Keratinocyte (primary cell): ENCODE measurements around the gene CXXC5. TPM values are rescaled to one million over a fixed set of nuclear protein-coding genes. Genes with fewer than 3 reads are reported as not detected.
A peak's percentile ranks its signal among the peaks of the same experiment; 100 is the strongest.

Experiments used
- DNase-seq: peaks from one replicate; pipeline ENCODE4 v3.0.0-alpha.2; 2011; ENCODE audit warnings: low read depth, missing footprints, low spot score
- FAIRE-seq: peaks from 2 replicates; lab custom pipeline; 2011; peaks lifted over from hg19 to GRCh38; lab: Jason Lieb, UNC
- H2AFZ ChIP-seq: 2 replicates; pipeline ENCODE4 v1.6.0; 2012; ENCODE audit warnings: low read length, control low read depth, inconsistent platforms; ENCODE audit not compliant: control insufficient read depth
- H3K27ac ChIP-seq: 2 replicates; pipeline ENCODE4 v1.5.1; 2011; ENCODE audit warnings: low read length; ENCODE audit not compliant: control insufficient read depth, insufficient read depth
- H3K27me3 ChIP-seq: 3 replicates; pipeline ENCODE4 v1.6.0; 2011; ENCODE audit warnings: low read length; ENCODE audit not compliant: control insufficient read depth, insufficient read depth; ENCODE audit errors: extremely low read depth
- H3K36me3 ChIP-seq, 2 experiments: 2 replicates in 1 of 2; 3 replicates in 1 of 2; pipeline ENCODE4 v1.5.1; 2011; ENCODE audit warnings: low read length in 2 of 2, mild to moderate bottlenecking in 1 of 2; ENCODE audit not compliant: control insufficient read depth in 2 of 2, insufficient read depth in 2 of 2; ENCODE audit errors: extremely low read depth in 1 of 2
- H3K4me1 ChIP-seq: 3 replicates; pipeline ENCODE4 v1.5.1; 2011; ENCODE audit warnings: low read length; ENCODE audit not compliant: control insufficient read depth, insufficient read depth; ENCODE audit errors: extremely low read depth
- H3K4me2 ChIP-seq: 3 replicates; pipeline ENCODE4 v1.6.0; 2011; ENCODE audit warnings: low read depth, low read length; ENCODE audit not compliant: control insufficient read depth, insufficient read depth; ENCODE audit errors: extremely low read depth
- H3K4me3 ChIP-seq, 3 experiments: fragments of 200-600 bp in 1 of 3; sonication (generic) in 1 of 3; 2 replicates in 2 of 3; 3 replicates in 1 of 3; pipeline ENCODE4 v1.5.1; 2011 to 2016; ENCODE audit warnings: low read length in 3 of 3, mild to moderate bottlenecking in 3 of 3, control low read depth in 2 of 3, inconsistent platforms in 1 of 3, low read depth in 1 of 3, mixed read lengths in 1 of 3, mixed run types in 1 of 3, moderate library complexity in 1 of 3; ENCODE audit not compliant: control insufficient read depth in 2 of 3, insufficient read depth in 2 of 3; ENCODE audit errors: extremely low read depth in 1 of 3
- H3K79me2 ChIP-seq: 2 replicates; pipeline ENCODE4 v1.6.0; 2012; ENCODE audit warnings: low read length; ENCODE audit not compliant: control insufficient read depth, insufficient read depth
- H3K9ac ChIP-seq: 3 replicates; pipeline ENCODE4 v1.6.0; 2011; ENCODE audit warnings: low read length; ENCODE audit not compliant: control insufficient read depth, insufficient read depth; ENCODE audit errors: extremely low read depth
- H3K9me1 ChIP-seq: 3 replicates; pipeline ENCODE4 v1.6.0; 2011; ENCODE audit warnings: low read length; ENCODE audit not compliant: control insufficient read depth, insufficient read depth; ENCODE audit errors: extremely low read depth
- H3K9me3 ChIP-seq: 2 replicates; pipeline ENCODE4 v1.5.1; 2012; ENCODE audit warnings: low read depth, low read length; ENCODE audit not compliant: control insufficient read depth
- H4K20me1 ChIP-seq: 3 replicates; pipeline ENCODE4 v1.6.0; 2011; ENCODE audit warnings: low read length; ENCODE audit not compliant: control insufficient read depth, insufficient read depth; ENCODE audit errors: extremely low read depth
- CTCF ChIP-seq, 3 experiments: IDR thresholded peaks in 1 of 3; conservative IDR thresholded peaks in 1 of 3; optimal IDR thresholded peaks in 1 of 3; 2 replicates in 2 of 3; 3 replicates in 1 of 3; pipeline versions ENCODE3 to v1.5.1; 2011; ENCODE audit warnings: low read length in 3 of 3, mild to moderate bottlenecking in 3 of 3, moderate library complexity in 2 of 3, control low read depth in 1 of 3, inconsistent platforms in 1 of 3; ENCODE audit not compliant: insufficient read depth in 2 of 3; ENCODE audit errors: extremely low read depth in 1 of 3
- EZH2 ChIP-seq: IDR thresholded peaks from one replicate; pipeline ENCODE4 v1.6.1; 2012; ENCODE audit warnings: inconsistent platforms, mild to moderate bottlenecking, low read length, moderate library complexity
- dilution Hi-C: fragments of 300-500 bp; cut with MboI; formaldehyde crosslinking; loops from one replicate; pipeline ENCODE4 v1.7.0; 2020; ENCODE audit warnings: low sequenced_read_pairs; ENCODE audit not compliant: extremely low pct_ligation_motif_present
- polyA plus RNA-seq, 5 experiments: library from polyadenylated mRNA; depleted of rRNA in 3 of 5; stranded (reverse) in 3 of 5; stranded (forward) in 1 of 5; unstranded in 1 of 5; fragments of >200 nt; gene quantifications; 1 replicate in 1 of 5; 2 replicates in 3 of 5; 3 replicates in 1 of 5; pipeline versions ENCODE4 v1.2.1 to v1.2.3, GENCODE V29; 2011 to 2012; ENCODE audit warnings: missing spikeins in 2 of 5, low read depth in 1 of 5, low replicate concordance in 1 of 5

CXXC5 gene
- polyA plus RNA-seq, 1 donor (not counting 4 experiments of a cell fraction or from before 2014, with no cell fraction given), result 1.0 TPM

DNA sequence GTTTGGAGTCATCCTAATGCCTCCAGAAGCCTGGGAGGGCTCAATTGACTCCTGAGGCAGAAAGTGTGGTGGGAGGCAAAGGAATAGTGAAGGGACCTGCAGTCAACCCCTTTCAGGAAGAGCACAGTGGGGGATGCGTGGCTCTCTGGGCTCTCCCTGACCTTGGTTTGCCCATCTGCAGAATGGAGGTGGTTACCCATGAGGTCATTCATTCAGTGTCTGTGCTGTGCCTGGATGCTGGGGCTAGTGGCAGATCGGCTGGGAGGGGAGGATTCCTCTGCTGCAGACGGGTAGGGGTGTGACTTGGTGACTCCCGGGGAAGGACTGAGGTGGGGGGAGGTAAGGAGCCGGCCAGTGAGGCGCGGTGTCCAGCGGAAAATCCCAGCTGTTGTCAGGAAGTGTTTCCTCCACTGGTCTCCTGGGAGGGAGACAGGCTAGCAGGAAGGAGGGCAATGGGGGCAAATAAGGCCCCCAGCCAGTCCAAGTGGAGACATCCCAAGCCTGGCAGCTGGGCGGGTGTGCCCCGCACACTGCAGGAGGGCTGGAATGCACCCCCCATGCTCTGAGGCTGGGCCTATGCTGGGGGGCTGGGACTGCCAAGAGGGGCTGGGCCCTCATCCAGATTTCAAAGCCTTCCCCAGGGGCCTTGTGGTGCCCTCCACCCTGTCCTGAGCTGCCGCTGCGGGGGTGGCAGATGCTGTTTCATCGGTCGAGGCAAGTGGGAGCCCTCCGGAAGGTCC is 10.9 kb downstream of the CXXC5 start:
- dilution Hi-C loops, result no loop called here
- TF ChIP-seq CTCF (optimal IDR thresholded peaks at IDR 0.05 in 1 of 3, IDR thresholded peaks at IDR 0.05 in 1 of 3, conservative IDR thresholded peaks at IDR 0.05 in 1 of 3; ENCODE audit: extremely low read depth in 1 of 3, insufficient read depth in 2 of 3, low read length in 3 of 3) (no peak), EZH2 (no peak)
- Histone ChIP-seq H3K4me2 (no peak overlapping the region), H3K79me2 (no peaks in the 10 kb centered on the region), H3K9me3 (no peaks in the 10 kb centered on the region), H2AFZ (no peak overlapping the region), H3K4me1 (peaks cover 17% of the 10 kb centered on the region), H3K9ac (no peak overlapping the region), H3K36me3 (no peaks in the 10 kb centered on the region), H3K27me3 (no peaks in the 10 kb centered on the region), H3K4me3 (no peak overlapping the region), H4K20me1 (no peaks in the 10 kb centered on the region), H3K9me1 (no peaks in the 10 kb centered on the region), H3K27ac (no peak overlapping the region)
- DNase-seq (no peak), FAIRE-seq (no peak)

DNA sequence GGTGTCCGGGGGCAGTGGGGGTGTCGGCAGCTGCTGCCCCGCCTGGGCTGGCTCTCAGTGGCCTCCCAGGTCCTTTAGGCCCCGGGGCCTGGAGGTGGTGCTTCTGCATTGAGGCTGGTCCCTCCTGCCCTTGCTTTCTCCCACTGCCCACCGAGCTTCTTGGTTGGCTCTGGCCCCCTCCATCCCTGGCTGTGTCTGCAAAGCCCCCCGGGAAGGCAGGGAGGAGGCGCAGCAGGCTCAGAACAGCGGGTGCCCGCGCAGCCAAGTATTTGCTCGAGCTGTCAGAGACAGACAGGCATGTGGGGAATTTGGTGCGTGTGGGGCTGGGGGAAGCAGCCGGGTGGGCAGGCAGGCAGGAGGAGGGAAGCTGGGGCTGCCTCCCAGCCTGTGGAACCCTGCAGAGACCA is 11.5 kb downstream of the CXXC5 start:
- Histone ChIP-seq H3K4me1 (peaks cover 17% of the 10 kb centered on the region), H3K27me3 (no peaks in the 10 kb centered on the region), H3K4me3 (no peak overlapping the region), H3K36me3 (no peaks in the 10 kb centered on the region), H3K4me2 (no peak overlapping the region), H3K27ac (peak overlapping the region; percentile 70), H3K9ac (peak overlapping the region; percentile 50), H2AFZ (peak overlapping the region; percentile 73), H3K9me1 (no peaks in the 10 kb centered on the region), H3K79me2 (no peaks in the 10 kb centered on the region), H4K20me1 (no peaks in the 10 kb centered on the region), H3K9me3 (no peaks in the 10 kb centered on the region)
- dilution Hi-C loops, result no loop called here
- TF ChIP-seq CTCF (optimal IDR thresholded peaks at IDR 0.05 in 1 of 3, IDR thresholded peaks at IDR 0.05 in 1 of 3, conservative IDR thresholded peaks at IDR 0.05 in 1 of 3; ENCODE audit: extremely low read depth in 1 of 3, insufficient read depth in 2 of 3, low read length in 3 of 3) (no peak), EZH2 (no peak)
- no peak for DNase-seq
- no peak for FAIRE-seq
